IMR-90 (cell line): ENCODE measurements around the gene TSPO. TPM values are rescaled to one million over a fixed set of nuclear protein-coding genes. Genes with fewer than 3 reads are reported as not detected.

ENCODE experiments used
- ATAC-seq: fragments of 200-7000 bp; cut with Tn5 transposase; 2 replicates; pipeline ENCODE4 v1.9.1; 2020; ENCODE audit warnings: low read depth, mild to moderate bottlenecking, moderate library complexity
- BruUV-seq: library from RNA; stranded (reverse); fragments of 400-500 nt; replicated peaks from 2 replicates; lab custom pipeline; 2021; lab: Mats Ljungman, UMichigan
- CTCF ChIA-PET: fragments of 300-600 bp; formaldehyde crosslinking; extraction: SDS; loops from one replicate; lab custom pipeline; 2021; ENCODE audit warnings: antibody characterized with exemption; lab: Yijun Ruan, JAX
- POLR2A ChIA-PET: fragments of 300-600 bp; sonication (Branson Sonifier 250); formaldehyde crosslinking; loops from one replicate; lab custom pipeline; 2022; ENCODE audit warnings: antibody characterized with exemption; ENCODE audit not compliant: unreplicated experiment; lab: Charles Lee
- DNase-seq: peaks from one replicate; pipeline ENCODE4 v3.0.0; 2013
- H2AFZ ChIP-seq: replicated peaks from 2 replicates; pipeline ENCODE3; 2013; ENCODE audit warnings: low read length, mild to moderate bottlenecking; ENCODE audit not compliant: poor library complexity
- H2AK5ac ChIP-seq: 2 replicates; pipeline ENCODE4 v1.6.1; 2013; ENCODE audit warnings: low read depth, low read length, inconsistent platforms
- H2AK9ac ChIP-seq: replicated peaks from 2 replicates; pipeline ENCODE3; 2013; ENCODE audit warnings: mild to moderate bottlenecking, low read depth, low read length, moderate library complexity; ENCODE audit not compliant: poor library complexity
- H2BK120ac ChIP-seq: 2 replicates; pipeline ENCODE4 v1.6.1; 2013; ENCODE audit warnings: low read depth, low read length, inconsistent platforms
- H2BK15ac ChIP-seq: 3 replicates; pipeline ENCODE4 v1.6.1; 2013; ENCODE audit warnings: low read depth, low read length, inconsistent platforms
- H2BK20ac ChIP-seq: 2 replicates; pipeline ENCODE4 v1.6.1; 2013; ENCODE audit warnings: low read depth, mild to moderate bottlenecking, inconsistent platforms, low read length, moderate library complexity
- H2BK5ac ChIP-seq: 2 replicates; pipeline ENCODE4 v1.6.1; 2013; ENCODE audit warnings: mild to moderate bottlenecking, low read depth, low read length, inconsistent platforms; ENCODE audit not compliant: poor library complexity, severe bottlenecking
- H3K14ac ChIP-seq: replicated peaks from 2 replicates; pipeline ENCODE4 v1.6.1; 2013; ENCODE audit warnings: low read depth, low read length, inconsistent platforms
- H3K18ac ChIP-seq: 2 replicates; pipeline ENCODE4 v1.6.1; 2013; ENCODE audit warnings: low read depth, low read length, control low read depth
- H3K23ac ChIP-seq: 2 replicates; pipeline ENCODE4 v1.6.1; 2013; ENCODE audit warnings: low read depth, low read length, inconsistent platforms
- H3K27ac ChIP-seq: 2 replicates; pipeline ENCODE4 v1.5.1; 2013; ENCODE audit warnings: mild to moderate bottlenecking, control low read depth, low read length; ENCODE audit not compliant: insufficient read depth
- H3K27me3 ChIP-seq: 2 replicates; pipeline ENCODE4 v1.6.1; 2013; ENCODE audit warnings: low read length; ENCODE audit not compliant: control insufficient read depth, insufficient read depth
- H3K36me3 ChIP-seq: 2 replicates; pipeline ENCODE4 v1.6.1; 2013; ENCODE audit warnings: low read length, mixed read lengths; ENCODE audit not compliant: control insufficient read depth, insufficient read depth
- H3K4ac ChIP-seq: 2 replicates; pipeline ENCODE4 v1.6.1; 2013; ENCODE audit warnings: low read depth, low read length, inconsistent platforms
- H3K4me1 ChIP-seq: 2 replicates; pipeline ENCODE4 v1.6.1; 2013; ENCODE audit warnings: low read length, mixed read lengths; ENCODE audit not compliant: control insufficient read depth, insufficient read depth
- H3K4me2 ChIP-seq: 2 replicates; pipeline ENCODE4 v1.6.1; 2013; ENCODE audit warnings: low read depth, mild to moderate bottlenecking, control low read depth, low read length, moderate library complexity
- H3K4me3 ChIP-seq: 2 replicates; pipeline ENCODE4 v1.5.1; 2013; ENCODE audit warnings: low read depth, mild to moderate bottlenecking, control low read depth, low read length, moderate library complexity; ENCODE audit not compliant: insufficient read depth
- H3K56ac ChIP-seq: 2 replicates; pipeline ENCODE4 v1.6.1; 2013; ENCODE audit warnings: low read length, inconsistent platforms; ENCODE audit not compliant: insufficient read depth; ENCODE audit errors: extremely low read depth
- H3K79me1 ChIP-seq, 2 experiments: 2 replicates each; pipeline ENCODE4 v1.6.1; 2013; ENCODE audit warnings: low read length in 2 of 2, inconsistent platforms in 1 of 2, low read depth in 1 of 2
- H3K9ac ChIP-seq: 2 replicates; pipeline ENCODE4 v1.6.1; 2013; ENCODE audit warnings: low read depth, low read length, control low read depth
- H3K9me1 ChIP-seq: 2 replicates; pipeline ENCODE4 v1.6.1; 2013; ENCODE audit warnings: low read length, inconsistent platforms; ENCODE audit not compliant: insufficient read depth
- H3K9me3 ChIP-seq: 2 replicates; pipeline ENCODE4 v1.6.1; 2013; ENCODE audit warnings: low read length; ENCODE audit not compliant: control insufficient read depth, insufficient read depth
- H4K20me1 ChIP-seq: 2 replicates; pipeline ENCODE4 v1.6.1; 2013; ENCODE audit warnings: low read length, inconsistent platforms; ENCODE audit not compliant: insufficient read depth
- H4K5ac ChIP-seq: 2 replicates; pipeline ENCODE4 v1.6.1; 2013; ENCODE audit warnings: mild to moderate bottlenecking, low read depth, low read length, control low read depth
- H4K8ac ChIP-seq, 2 experiments: 2 replicates each; pipeline ENCODE4 v1.6.1; 2013; ENCODE audit warnings: low read depth in 2 of 2, low read length in 2 of 2, control low read depth in 1 of 2, inconsistent platforms in 1 of 2
- H4K91ac ChIP-seq: 2 replicates; pipeline ENCODE4 v1.6.1; 2013; ENCODE audit warnings: low read depth, low read length, inconsistent platforms; ENCODE audit not compliant: insufficient read depth
- FOS ChIP-seq: fragments of 150-350 bp; IDR thresholded peaks from 2 replicates; pipeline ENCODE4 v1.6.1; 2016; ENCODE audit warnings: low read depth, low read length
- MAZ ChIP-seq: IDR thresholded peaks from 2 replicates; pipeline ENCODE4 v1.6.1; 2012; ENCODE audit warnings: low read depth, mild to moderate bottlenecking, low read length, improper control_type of control experiment, moderate library complexity, borderline replicate concordance
- MXI1 ChIP-seq: IDR thresholded peaks from 2 replicates; pipeline ENCODE4 v1.6.1; 2012; ENCODE audit warnings: low read depth, mild to moderate bottlenecking, low read length, moderate library complexity, borderline replicate concordance
- RAD21 ChIP-seq: IDR thresholded peaks from 2 replicates; pipeline ENCODE4 v1.6.1; 2012; ENCODE audit warnings: low read length, improper control_type of control experiment
- WGBS, 2 experiments: methylation state at CpG; one replicate each; pipeline versions ENCODE4 v1.1.5 to v1.1.7; 2013; ENCODE audit warnings: missing lambda C conversion rate in 2 of 2; ENCODE audit not compliant: insufficient read length in 1 of 2; ENCODE audit errors: extremely low coverage in 2 of 2; 5-methylcytosine and 5-hydroxymethylcytosine counted together
- dilution Hi-C: fragments of 300-500 bp; cut with HindIII; formaldehyde crosslinking; loops from one replicate; pipeline ENCODE4 v1.14.3; 2018; ENCODE audit warnings: low sequenced_read_pairs; ENCODE audit not compliant: unreplicated experiment
- in situ Hi-C: fragments of 300-500 bp; cut with MboI; formaldehyde crosslinking; loops from 3 replicates; pipeline ENCODE4 v1.14.3; 2019; ENCODE audit warnings: low sequenced_read_pairs, inconsistent platforms, mixed read lengths
- intact Hi-C: fragments of 100-400 bp; cut with micrococcal nuclease; formaldehyde crosslinking; loops from 2 replicates; pipeline ENCODE4 v1.10.0; 2022
- polyA plus RNA-seq, 3 experiments: library from polyadenylated mRNA; depleted of rRNA; stranded (reverse); fragments of >200 nt; gene quantifications; 2 replicates each; pipeline ENCODE4 v1.2.3, GENCODE V29; 2012; ENCODE audit warnings: low replicate concordance in 1 of 3
- total RNA-seq: library from RNA; depleted of rRNA; stranded (reverse); fragments of >200 nt; gene quantifications from 2 replicates; pipeline ENCODE4 v1.2.3, GENCODE V29; 2012

Gene TSPO
- total and polyA plus RNA-seq, 2 of the 4 experiments (the other 2 are of a cell fraction) = 115 to 297 TPM

- Histone ChIP-seq H3K27ac (no peak overlapping the region), H4K91ac (peak overlapping the region; percentile 81), H2AK9ac (peak overlapping the region; percentile 99), H4K20me1 (no peaks in the 10 kb centered on the region), H3K27me3 (no peaks in the 10 kb centered on the region), H3K56ac (no peak overlapping the region), H3K18ac (no peak overlapping the region), H3K9me3 (no peaks in the 10 kb centered on the region), H3K14ac (peak overlapping the region; percentile 85), H2AFZ (peak overlapping the region; percentile 81), H3K4me3 (no peak overlapping the region), H2AK5ac (peak overlapping the region; percentile 88), H3K4me2 (peak overlapping the region; percentile 19; the same call in 1 of the 2 replicates), H3K23ac (no peak overlapping the region), H3K36me3 (peaks cover 2% of the 10 kb centered on the region; the same call in 1 of the 2 replicates), H2BK5ac (no peak overlapping the region), H3K79me1 (no peaks in the 10 kb centered on the region), H3K4ac (peak overlapping the region; percentile 92), H2BK120ac (peak overlapping the region; percentile 80; the same call in 1 of the 2 replicates), H3K9me1 (peaks cover 11% of the 10 kb centered on the region), H2BK15ac (no peak overlapping the region; the same call in 2 of the 3 replicates), H4K5ac (peak overlapping the region; percentile 78), H3K4me1 (peaks cover 12% of the 10 kb centered on the region), H3K9ac (no peak overlapping the region), H4K8ac (peak overlapping the region; percentile 40 to 86; a peak in 3 of 4 replicates), H2BK20ac (peak overlapping the region; percentile 25; the same call in 1 of the 2 replicates)
- peak; percentile 94 for ATAC-seq
- peak; percentile 52; the same call in 1 of the 2 replicates for TF ChIP-seq MAZ
- TF ChIP-seq RAD21 = no peak
- no peak for TF ChIP-seq MXI1
- TF ChIP-seq FOS = 0 out of 2 replicates have a peak, but pooled peaks have one; percentile 19
- DNase-seq = peak; percentile 85
- intact Hi-C loops (no loop called here), dilution Hi-C loops (no loop called here), in situ Hi-C loops (no loop called here)
- BruUV-seq = no TSS peak
- ChIA-PET POLR2A (interaction anchor here (0.6 kb wide), 1 partner anchor 508 kb away, joined by 12 read pairs; no protein-coding TSS in a partner anchor), CTCF (no interaction called here)
- 78% methylated on average over 1 of the region's 5 CpGs; no CpG with 5 or more reads in 1 of the 2 experiments for WGBS, 2 experiments
These were observed 24.7 kb upstream of the TSPO start for GRCh38 chr22:43126501-43127165.
